Hepatocyte (in vitro differentiated cells): ENCODE measurements around the gene NGEF.

Experiments used
- EZH2 ChIP-seq: fragments of 200-600 bp; sonication (generic); IDR thresholded peaks from 2 replicates; pipeline ENCODE4 v1.6.1; 2016; ENCODE audit warnings: antibody characterized with exemption, mild to moderate bottlenecking, borderline replicate concordance
- EZH2phosphoT487 ChIP-seq: fragments of 200-600 bp; sonication (generic); IDR thresholded peaks from one replicate; pipeline ENCODE4 v1.6.1; 2018; ENCODE audit warnings: antibody characterized with exemption, mild to moderate bottlenecking, low read depth, moderate library complexity; ENCODE audit not compliant: unreplicated experiment, severe bottlenecking
- TF ChIP-seq, protein P1 (sequence below): fragments of 200-600 bp; sonication (generic); IDR thresholded peaks from 2 replicates; pipeline ENCODE4 v1.5.1; 2016; ENCODE audit warnings: antibody characterized with exemption, mild to moderate bottlenecking; ENCODE audit not compliant: poor library complexity

DNA sequence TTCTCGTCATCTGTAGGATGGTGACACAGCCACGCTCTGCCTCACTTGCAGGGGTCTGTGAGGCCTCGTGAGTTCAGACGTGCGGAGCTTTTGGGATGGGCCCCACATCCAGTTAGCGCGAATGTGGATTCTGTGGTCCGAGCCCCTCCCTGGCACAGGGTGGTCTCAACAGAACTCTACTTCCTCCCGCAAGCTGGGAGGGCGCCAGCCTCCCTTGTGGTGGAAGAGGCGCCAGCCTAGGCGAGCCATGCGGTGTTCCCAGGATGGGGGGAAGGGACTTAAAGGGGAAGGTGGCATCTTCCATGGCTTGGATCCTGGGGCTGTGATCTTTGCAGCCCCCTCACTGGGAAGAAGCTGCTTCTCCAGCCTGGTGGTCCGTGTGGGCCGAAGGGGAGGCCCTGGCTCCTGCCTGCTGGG is 141.6 kb downstream of the NGEF start:
- TF ChIP-seq EZH2 (no peak), EZH2phosphoT487 (no peak)
- TF ChIP-seq, protein P1, sequence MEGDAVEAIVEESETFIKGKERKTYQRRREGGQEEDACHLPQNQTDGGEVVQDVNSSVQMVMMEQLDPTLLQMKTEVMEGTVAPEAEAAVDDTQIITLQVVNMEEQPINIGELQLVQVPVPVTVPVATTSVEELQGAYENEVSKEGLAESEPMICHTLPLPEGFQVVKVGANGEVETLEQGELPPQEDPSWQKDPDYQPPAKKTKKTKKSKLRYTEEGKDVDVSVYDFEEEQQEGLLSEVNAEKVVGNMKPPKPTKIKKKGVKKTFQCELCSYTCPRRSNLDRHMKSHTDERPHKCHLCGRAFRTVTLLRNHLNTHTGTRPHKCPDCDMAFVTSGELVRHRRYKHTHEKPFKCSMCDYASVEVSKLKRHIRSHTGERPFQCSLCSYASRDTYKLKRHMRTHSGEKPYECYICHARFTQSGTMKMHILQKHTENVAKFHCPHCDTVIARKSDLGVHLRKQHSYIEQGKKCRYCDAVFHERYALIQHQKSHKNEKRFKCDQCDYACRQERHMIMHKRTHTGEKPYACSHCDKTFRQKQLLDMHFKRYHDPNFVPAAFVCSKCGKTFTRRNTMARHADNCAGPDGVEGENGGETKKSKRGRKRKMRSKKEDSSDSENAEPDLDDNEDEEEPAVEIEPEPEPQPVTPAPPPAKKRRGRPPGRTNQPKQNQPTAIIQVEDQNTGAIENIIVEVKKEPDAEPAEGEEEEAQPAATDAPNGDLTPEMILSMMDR: no peak
